Esophagus squamous epithelium (tissue), 5 donors: ENCODE measurements around the gene LMF1. TPM values are rescaled to one million over a fixed set of nuclear protein-coding genes. Genes with fewer than 3 reads are reported as not detected.
"Not testable (repeated sequence)": the region's sequence is repeated elsewhere in the genome, so short reads cannot be mapped to it uniquely, and the experiment has no call there.

Source experiments
- DNase-seq: peaks from one replicate; lab custom pipeline; 2025; lab: John Stamatoyannopoulos, UW
- H3K27ac ChIP-seq, 4 donors: fragments of 200-600 bp; sonication (generic); one replicate each; pipeline ENCODE4 v1.5.1; 2016 to 2019; ENCODE audit warnings: mild to moderate bottlenecking in 1 of 4
- H3K27me3 ChIP-seq, 4 donors: fragments of 200-600 bp; sonication (generic); 1 replicate in 3 of 4; 2 replicates in 1 of 4; pipeline versions ENCODE4 v1.5.1 to v1.6.0; 2017 to 2021; ENCODE audit warnings: antibody characterized with exemption in 1 of 4
- H3K36me3 ChIP-seq, 3 donors: fragments of 200-600 bp; sonication (generic); one replicate each; pipeline ENCODE4 v1.5.1; 2016 to 2019
- H3K4me1 ChIP-seq, 3 donors: fragments of 200-600 bp; sonication (generic); one replicate each; pipeline ENCODE4 v1.5.1; 2017 to 2019
- H3K4me3 ChIP-seq, 4 donors: fragments of 200-600 bp; sonication (generic); 1 replicate in 3 of 4; 2 replicates in 1 of 4; pipeline ENCODE4 v1.5.1; 2016 to 2019; ENCODE audit warnings: mild to moderate bottlenecking in 2 of 4, moderate library complexity in 1 of 4
- H3K9me3 ChIP-seq, 3 donors: fragments of 200-600 bp; sonication (generic); one replicate each; pipeline ENCODE4 v1.5.1; 2016 to 2019
- CTCF ChIP-seq, 6 experiments: fragments of 450-650 bp in 4 of 6; fragments of 200-600 bp in 2 of 6; sonication (generic) in 2 of 6; IDR thresholded peaks; one replicate each; pipeline ENCODE4 v1.5.1; 2016 to 2019; ENCODE audit warnings: antibody characterized with exemption in 6 of 6, mild to moderate bottlenecking in 4 of 6, moderate library complexity in 4 of 6
- POLR2A ChIP-seq, 4 donors: fragments of 450-650 bp; IDR thresholded peaks; one replicate each; pipeline ENCODE4 v1.6.1; 2017; ENCODE audit warnings: antibody characterized with exemption in 4 of 4, mild to moderate bottlenecking in 4 of 4, moderate library complexity in 3 of 4
- WGBS, 2 donors: methylation state at CpG; one replicate each; pipeline ENCODE4 v1.1.5; 2018; 5-methylcytosine and 5-hydroxymethylcytosine counted together
- intact Hi-C: fragments of 100-400 bp; cut with DNase I; formaldehyde crosslinking; loops from one replicate; pipeline ENCODE4 v1.15.0; 2022
- total RNA-seq, 4 donors: library from RNA; depleted of rRNA; stranded (reverse); fragments of >200 nt; gene quantifications; one replicate each; pipeline ENCODE4 v1.1.0, GENCODE V29; 2016
- donor health status: DM: yes; HTN: yes; CAD: no.

LMF1 gene
- total RNA-seq, 4 donors from 2014 or later, result 13.3 to 34.4 (median 23.8) TPM

- H3K27ac ChIP-seq, DNase-seq, intact Hi-C loops, H3K27me3 ChIP-seq, H3K4me3 ChIP-seq, H3K9me3 ChIP-seq, H3K4me1 ChIP-seq: not testable (repeated sequence)
- 83 to 84% methylated on average over 17 of the region's 17 CpGs for WGBS, 2 donors
- H3K36me3 ChIP-seq, result peaks cover 0 to 61% (median 0%) of the 10 kb centered on the region in 3 donors
Observed at GRCh38 chr16:947922-948303, 22.9 kb downstream of the LMF1 start.

- H3K27ac ChIP-seq, result no peak overlapping the region
- TF ChIP-seq CTCF (IDR thresholded peaks at IDR 0.05) (no peak), POLR2A (IDR thresholded peaks at IDR 0.05) (no peak)
- intact Hi-C loops, result no loop called here
- H3K27me3 ChIP-seq, result no peaks in the 10 kb centered on the region
- 75 to 90% methylated on average over 10 to 13 of the region's 21 CpGs for WGBS, 2 donors
- no peak overlapping the region for H3K4me3 ChIP-seq
- H3K9me3 ChIP-seq, result peaks cover 0 to 6% (median 6%) of the 10 kb centered on the region in 3 donors
- peaks cover 0 to 62% (median 0%) of the 10 kb centered on the region in 3 donors for H3K36me3 ChIP-seq
- DNase-seq, result no peak
- H3K4me1 ChIP-seq, result no peaks in the 10 kb centered on the region
Observed at GRCh38 chr16:947255-947921, 23.4 kb downstream of the LMF1 start.

- peaks cover 0 to 60% (median 0%) of the 10 kb centered on the region in 3 donors for H3K36me3 ChIP-seq
- H3K9me3 ChIP-seq, result peaks cover 0 to 20% (median 16%) of the 10 kb centered on the region in 3 donors
- no peak overlapping the region for H3K27ac ChIP-seq
- intact Hi-C loops, result no loop called here
- no peak overlapping the region for H3K4me3 ChIP-seq
- 74 to 98% methylated on average over 3 to 8 of the region's 8 CpGs for WGBS, 2 donors
- H3K4me1 ChIP-seq, result no peaks in the 10 kb centered on the region
- no peaks in the 10 kb centered on the region for H3K27me3 ChIP-seq
- TF ChIP-seq CTCF (IDR thresholded peaks at IDR 0.05) (no peak), POLR2A (IDR thresholded peaks at IDR 0.05) (no peak)
- no peak for DNase-seq
Observed at GRCh38 chr16:946048-946395, 24.8 kb downstream of the LMF1 start.

DNA sequence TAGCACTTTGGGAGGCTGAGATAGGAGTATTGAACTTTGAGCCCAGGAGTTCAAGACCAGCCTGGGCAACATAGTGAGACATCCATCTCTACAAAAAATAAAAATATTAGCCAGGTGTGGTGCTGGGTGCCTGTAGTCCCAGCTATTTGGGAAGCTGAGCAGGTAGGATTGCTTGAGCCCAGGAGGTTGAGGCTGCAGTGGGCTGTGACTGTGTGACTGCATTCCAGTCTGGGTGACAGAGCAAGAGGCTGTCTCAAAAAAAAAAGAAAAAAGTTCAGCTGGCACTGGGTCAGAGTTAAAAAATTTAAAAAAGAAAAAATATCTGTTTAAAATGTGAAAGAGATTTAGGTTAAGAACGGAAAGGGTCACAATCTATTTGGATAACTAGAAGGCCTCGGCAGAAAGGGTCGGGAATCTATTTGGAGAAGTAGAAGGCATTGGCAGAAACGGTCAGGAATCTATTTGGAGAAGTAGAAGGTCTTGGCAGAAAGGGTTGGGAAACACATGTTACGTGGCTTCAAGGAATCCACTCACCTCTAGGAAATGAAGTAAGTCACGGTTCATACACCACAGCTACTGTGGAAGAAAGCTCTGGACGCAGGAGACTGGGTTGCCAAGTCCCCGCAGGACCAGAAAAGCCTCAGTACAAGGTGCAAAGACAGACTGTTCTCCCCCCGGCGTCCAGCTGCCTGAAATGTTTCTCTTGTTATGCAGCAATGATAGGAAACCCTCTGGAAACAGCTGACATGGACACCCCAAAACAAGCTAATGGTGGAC, 25.3 kb downstream of the LMF1 start:
- no peaks in the 10 kb centered on the region for H3K27me3 ChIP-seq
- no peak for DNase-seq
- 82 to 87% methylated on average over 10 of the region's 10 CpGs for WGBS, 2 donors
- TF ChIP-seq CTCF (IDR thresholded peaks at IDR 0.05) (no peak), POLR2A (IDR thresholded peaks at IDR 0.05) (no peak)
- H3K4me1 ChIP-seq, result no peaks in the 10 kb centered on the region
- H3K9me3 ChIP-seq, result peaks cover 0 to 20% (median 16%) of the 10 kb centered on the region in 3 donors
- intact Hi-C loops, result no loop called here
- no peak overlapping the region for H3K27ac ChIP-seq
- H3K36me3 ChIP-seq, result peaks cover 0 to 62% (median 0%) of the 10 kb centered on the region in 3 donors
- H3K4me3 ChIP-seq, result no peak overlapping the region

GRCh38 chr16:943971-944370, 26.8 kb downstream of the LMF1 start:
- no peaks in the 10 kb centered on the region for H3K27me3 ChIP-seq
- 88 to 96% methylated on average over 2 to 4 of the region's 5 CpGs for WGBS, 2 donors
- H3K4me3 ChIP-seq, result no peak overlapping the region
- intact Hi-C loops, result no loop called here
- DNase-seq, result no peak
- H3K27ac ChIP-seq, result no peak overlapping the region
- H3K36me3 ChIP-seq, result peaks cover 0 to 77% (median 0%) of the 10 kb centered on the region in 3 donors
- H3K9me3 ChIP-seq, result peaks cover 0 to 20% (median 16%) of the 10 kb centered on the region in 3 donors
- H3K4me1 ChIP-seq, result no peaks in the 10 kb centered on the region
- TF ChIP-seq POLR2A (IDR thresholded peaks at IDR 0.05), result no peak
- TF ChIP-seq CTCF (IDR thresholded peaks at IDR 0.05), result no peak
